ENCODE data around the gene ADCY2. TPM values are rescaled to one million over a fixed set of nuclear protein-coding genes. Genes with fewer than 3 reads are reported as not detected.

Gene ADCY2
- total RNA-seq, 1 experiment from 2014 or later = not detected

DNA sequence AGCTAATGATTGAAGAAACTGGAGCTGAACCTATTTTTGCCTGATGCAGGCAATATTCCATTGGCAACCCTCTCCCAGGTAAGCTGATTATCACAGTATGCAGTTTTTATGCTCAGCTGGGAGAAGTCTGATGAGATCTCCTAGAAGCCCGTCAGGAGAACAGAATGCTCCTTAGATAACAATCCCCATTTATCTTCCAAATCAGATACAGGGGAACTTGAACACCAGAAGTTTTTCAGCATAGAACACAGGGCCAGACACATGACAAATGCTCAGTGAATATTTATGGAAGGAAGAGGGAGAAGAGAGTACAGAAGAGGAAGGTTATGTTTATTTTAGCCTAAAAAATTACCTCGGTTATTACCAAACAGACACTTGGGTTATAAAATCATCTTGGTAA is 417.1 kb downstream of the ADCY2 start:
- no peaks in the 10 kb centered on the region for H3K9me3 ChIP-seq
- no peak overlapping the region for H3K4me3 ChIP-seq

DNA sequence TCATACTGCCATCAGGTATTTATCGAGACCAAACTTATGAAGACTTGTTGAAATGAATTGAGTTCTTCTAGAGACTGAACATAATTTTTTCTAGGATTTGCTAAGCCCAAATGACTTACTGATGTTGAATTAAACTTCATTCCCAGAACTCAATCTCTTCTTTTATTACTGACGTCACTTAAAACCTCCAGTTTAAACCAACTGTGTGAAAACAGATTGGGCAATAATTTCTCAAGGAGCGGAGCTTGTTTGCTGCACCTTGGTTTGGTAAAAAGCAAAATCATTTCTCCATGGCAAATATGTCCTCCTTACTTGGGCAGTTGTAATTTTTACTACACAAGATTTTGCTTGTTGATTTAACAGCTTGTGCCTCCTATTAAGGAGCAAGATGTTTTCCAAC is 417.6 kb downstream of the ADCY2 start:
- H3K9me3 ChIP-seq = no peaks in the 10 kb centered on the region
- no peak overlapping the region for H3K4me3 ChIP-seq
- no peaks in the 10 kb centered on the region for H3K36me3 ChIP-seq
- peaks cover 7% of the 10 kb centered on the region; the same call in 1 of the 2 replicates for H3K27me3 ChIP-seq
- DNase-seq = no peak

More for the DNA sequence above, 417.1 kb downstream of the ADCY2 start:
- Histone ChIP-seq H3K27me3 (peaks cover 7% of the 10 kb centered on the region; the same call in 1 of the 2 replicates), H3K36me3 (no peaks in the 10 kb centered on the region)
- DNase-seq = no peak

DNA sequence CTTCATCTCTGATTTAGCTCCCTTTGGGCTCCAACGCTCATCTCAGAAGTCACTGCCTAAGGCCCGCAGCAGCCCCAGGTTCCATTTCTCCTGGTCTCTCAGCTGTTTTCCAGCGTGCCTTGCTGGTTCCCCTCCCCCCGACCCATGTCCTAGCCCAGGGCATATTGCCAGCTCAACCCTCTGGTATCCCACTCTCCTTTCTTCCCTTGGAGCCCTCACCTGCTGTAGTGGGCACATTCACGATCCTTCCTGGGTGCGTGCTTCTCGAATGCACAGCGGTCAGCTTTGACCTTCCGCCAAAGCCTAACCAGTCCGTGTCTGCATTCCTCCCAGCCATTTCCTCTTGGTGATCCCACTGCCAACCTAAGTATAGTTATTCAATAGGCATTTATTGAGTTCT is 418.9 kb downstream of the ADCY2 start:
- no peaks in the 10 kb centered on the region for H3K36me3 ChIP-seq
- no peaks in the 10 kb centered on the region for H3K9me3 ChIP-seq
- peaks cover 13% of the 10 kb centered on the region; the same call in 1 of the 2 replicates for H3K27me3 ChIP-seq
- no peak overlapping the region for H3K4me3 ChIP-seq
- DNase-seq = no peak

DNA sequence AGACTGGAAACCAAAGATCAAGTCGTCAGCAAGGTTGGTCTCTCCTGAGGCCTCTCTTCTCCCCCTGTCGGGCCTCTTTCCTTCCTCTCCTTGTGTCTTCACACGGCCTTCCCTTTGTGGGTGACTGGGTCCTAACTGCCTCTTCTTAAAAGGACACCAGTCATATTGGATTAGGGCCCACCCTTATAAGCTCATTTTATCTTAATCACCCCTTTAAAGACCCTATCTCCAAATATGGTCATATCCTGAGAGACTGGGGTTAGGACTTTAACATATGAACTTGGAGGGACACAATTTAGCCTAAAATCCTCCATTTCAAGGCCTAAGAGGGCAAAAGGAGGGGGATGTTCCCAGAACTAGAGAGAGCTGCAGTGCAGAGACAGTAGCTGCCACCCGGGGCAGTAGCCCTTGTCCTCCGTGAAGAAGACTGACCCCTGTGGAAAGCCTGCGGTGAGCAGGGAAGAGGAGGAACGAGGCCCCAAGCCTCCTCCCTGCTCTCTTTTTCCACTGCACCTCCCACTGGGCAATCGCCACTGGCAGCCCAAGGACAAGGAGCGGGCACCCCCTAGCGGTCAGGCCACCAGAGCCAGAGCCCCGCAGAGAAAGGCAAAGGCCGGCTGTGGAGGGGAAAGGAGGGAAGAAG is 420.1 kb downstream of the ADCY2 start:
- Histone ChIP-seq H3K9me3 (no peaks in the 10 kb centered on the region), H3K36me3 (no peaks in the 10 kb centered on the region), H3K4me3 (no peak overlapping the region), H3K27me3 (peaks cover 10% of the 10 kb centered on the region; the same call in 1 of the 2 replicates)
- peak; percentile 71 for DNase-seq

DNA sequence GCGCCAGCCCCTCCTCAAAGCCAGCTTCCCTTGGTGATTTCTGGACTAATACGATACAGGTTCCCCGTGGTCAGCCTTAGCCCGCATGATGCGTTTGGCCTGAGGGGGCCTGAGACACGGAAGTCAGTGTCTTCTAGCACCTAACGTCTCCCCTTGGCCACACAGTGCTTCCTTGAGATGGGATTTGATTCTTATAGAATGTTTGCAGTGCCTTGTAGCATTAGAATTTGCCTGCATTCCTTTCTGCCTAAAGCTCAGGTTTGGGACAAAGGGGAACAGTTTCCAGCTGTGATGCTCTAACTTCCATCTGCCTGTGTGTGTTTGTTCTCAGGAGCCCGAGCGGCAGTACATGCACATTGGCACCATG is 420.6 kb downstream of the ADCY2 start:
- Histone ChIP-seq H3K9me3 (no peaks in the 10 kb centered on the region), H3K36me3 (no peaks in the 10 kb centered on the region), H3K27me3 (peaks cover 10% of the 10 kb centered on the region; the same call in 1 of the 2 replicates), H3K4me3 (no peak overlapping the region)
- DNase-seq = no peak

- no peak for DNase-seq
- H3K36me3 ChIP-seq = no peaks in the 10 kb centered on the region
These were observed 426.5 kb downstream of the ADCY2 start for GRCh38 chr5:7822449-7822848.

GRCh38 chr5:7823594-7823993 is 427.7 kb downstream of the ADCY2 start:
- Histone ChIP-seq H3K4me3 (no peak overlapping the region), H3K36me3 (no peaks in the 10 kb centered on the region), H3K9me3 (no peaks in the 10 kb centered on the region), H3K27me3 (peaks cover 9% of the 10 kb centered on the region; the same call in 1 of the 2 replicates)
- no peak for DNase-seq

More at GRCh38 chr5:7822449-7822848, 426.5 kb downstream of the ADCY2 start:
- no peaks in the 10 kb centered on the region for H3K9me3 ChIP-seq
- peaks cover 5% of the 10 kb centered on the region; the same call in 1 of the 2 replicates for H3K27me3 ChIP-seq
- no peak overlapping the region for H3K4me3 ChIP-seq

DNA sequence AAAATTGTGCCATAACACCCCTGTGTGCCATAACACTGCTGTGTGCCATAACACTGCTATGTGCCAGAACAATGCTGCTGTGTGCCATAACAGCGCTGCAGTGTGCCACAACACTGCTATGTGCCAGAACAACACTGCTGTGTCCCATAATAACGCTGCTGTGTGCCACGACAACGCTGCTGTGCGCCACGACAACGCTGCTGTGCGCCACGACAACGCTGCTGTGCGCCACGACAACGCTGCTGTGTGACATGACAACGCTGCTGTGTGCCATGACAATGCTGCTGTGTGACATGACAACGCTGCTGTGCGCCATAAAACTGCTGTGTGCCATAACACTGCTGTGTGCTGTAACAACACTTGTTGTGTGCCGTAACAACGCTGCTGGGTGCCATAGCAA is 429.1 kb downstream of the ADCY2 start:
- H3K36me3 ChIP-seq = no peaks in the 10 kb centered on the region

GRCh38 chr5:7825630-7826029 is 429.7 kb downstream of the ADCY2 start:
- Histone ChIP-seq H3K36me3 (no peaks in the 10 kb centered on the region), H3K27me3 (peaks cover 4% of the 10 kb centered on the region; the same call in 1 of the 2 replicates), H3K9me3 (no peaks in the 10 kb centered on the region), H3K4me3 (no peak overlapping the region)
- DNase-seq = no peak

More for the DNA sequence above, 429.1 kb downstream of the ADCY2 start:
- Histone ChIP-seq H3K27me3 (peaks cover 4% of the 10 kb centered on the region; the same call in 1 of the 2 replicates), H3K9me3 (no peaks in the 10 kb centered on the region), H3K4me3 (no peak overlapping the region)
- no peak for DNase-seq

- H3K27me3 ChIP-seq = peaks cover 4% of the 10 kb centered on the region; the same call in 1 of the 2 replicates
- H3K36me3 ChIP-seq = no peaks in the 10 kb centered on the region
- H3K4me3 ChIP-seq = no peak overlapping the region
- DNase-seq = no peak
- H3K9me3 ChIP-seq = no peaks in the 10 kb centered on the region
These were observed 431.7 kb downstream of the ADCY2 start for GRCh38 chr5:7827610-7828009.

- Histone ChIP-seq H3K9me3 (no peaks in the 10 kb centered on the region), H3K36me3 (no peaks in the 10 kb centered on the region), H3K4me3 (no peak overlapping the region), H3K27me3 (peaks cover 4% of the 10 kb centered on the region; the same call in 1 of the 2 replicates)
- DNase-seq = no peak
These were observed 432.3 kb downstream of the ADCY2 start for GRCh38 chr5:7828269-7828668.

DNA sequence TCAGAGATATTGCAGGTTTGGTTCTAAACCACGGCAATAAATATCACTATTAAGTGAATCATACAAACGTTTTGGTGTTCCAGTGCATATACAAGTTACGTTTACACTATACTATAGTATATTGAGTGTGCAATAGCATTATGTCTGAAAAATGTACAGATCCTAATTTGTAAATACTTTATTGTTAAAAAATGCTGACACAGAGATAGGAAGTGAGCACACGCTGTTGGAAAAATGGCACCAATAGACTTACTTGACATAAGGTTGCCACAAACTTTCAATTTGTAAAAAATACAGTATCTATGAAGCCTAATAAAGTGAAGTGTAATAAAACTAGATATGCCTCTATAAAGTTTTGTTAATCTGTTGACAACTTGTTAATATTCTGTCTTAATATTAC is 439.0 kb downstream of the ADCY2 start:
- no peaks in the 10 kb centered on the region for H3K36me3 ChIP-seq
- no peak overlapping the region for H3K4me3 ChIP-seq
- no peak for DNase-seq
- no peaks in the 10 kb centered on the region for H3K9me3 ChIP-seq
- no peaks in the 10 kb centered on the region; the same call in 1 of the 2 replicates for H3K27me3 ChIP-seq

GRCh38 chr5:7837403-7837802 is 441.5 kb downstream of the ADCY2 start:
- Histone ChIP-seq H3K9me3 (no peaks in the 10 kb centered on the region), H3K4me3 (no peak overlapping the region), H3K36me3 (no peaks in the 10 kb centered on the region), H3K27me3 (no peaks in the 10 kb centered on the region; the same call in 1 of the 2 replicates)
- no peak for DNase-seq

- Histone ChIP-seq H3K27me3 (peaks cover 9% of the 10 kb centered on the region), H3K9me3 (no peaks in the 10 kb centered on the region), H3K4me3 (no peak overlapping the region), H3K36me3 (no peaks in the 10 kb centered on the region)
- no peak for DNase-seq
These were observed 446.6 kb downstream of the ADCY2 start for GRCh38 chr5:7842531-7842930.

DNA sequence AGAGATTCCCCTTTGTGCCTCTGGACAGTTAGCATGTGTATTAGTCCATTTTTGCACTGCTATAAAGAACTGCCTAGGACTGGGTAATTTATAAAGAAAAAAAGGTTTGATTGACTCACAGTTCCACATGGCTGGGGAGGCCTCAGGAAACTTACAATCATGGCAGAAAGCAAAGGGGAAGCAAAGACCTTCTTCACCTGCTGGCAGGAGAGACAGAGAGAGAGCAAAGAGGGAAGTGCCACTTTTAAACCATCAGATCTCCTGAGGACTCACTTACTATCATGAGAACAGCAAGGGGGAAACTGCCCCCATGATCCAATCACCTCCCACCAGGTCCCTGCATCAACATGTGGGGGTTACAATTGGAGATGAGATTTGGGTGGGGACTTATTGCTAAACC is 449.0 kb downstream of the ADCY2 start:
- DNase-seq = no peak
- Histone ChIP-seq H3K4me3 (no peak overlapping the region), H3K9me3 (no peaks in the 10 kb centered on the region), H3K36me3 (no peaks in the 10 kb centered on the region), H3K27me3 (peaks cover 9% of the 10 kb centered on the region)

DNA sequence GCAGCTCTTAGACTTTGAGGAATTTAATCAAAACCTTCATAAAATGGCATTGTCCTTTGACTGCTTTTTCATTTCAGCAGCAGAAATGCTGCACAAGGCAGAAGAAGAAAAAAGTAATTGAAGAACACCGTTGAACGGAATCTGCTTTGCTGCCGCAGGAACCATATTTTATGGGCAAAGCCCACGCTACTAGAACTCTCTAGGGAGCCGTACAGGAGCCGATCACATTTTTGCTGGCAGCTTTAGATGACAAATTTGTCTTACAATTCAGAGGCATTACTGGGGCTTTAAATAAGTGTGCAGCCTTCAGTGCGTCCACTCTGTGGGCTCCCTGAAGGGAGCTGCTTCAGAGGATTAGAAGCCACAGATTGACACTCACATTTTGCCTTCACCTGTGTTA is 449.6 kb downstream of the ADCY2 start:
- H3K27me3 ChIP-seq = peaks cover 9% of the 10 kb centered on the region
- no peaks in the 10 kb centered on the region for H3K9me3 ChIP-seq
- DNase-seq = no peak
- H3K36me3 ChIP-seq = no peaks in the 10 kb centered on the region
- no peak overlapping the region for H3K4me3 ChIP-seq

DNA sequence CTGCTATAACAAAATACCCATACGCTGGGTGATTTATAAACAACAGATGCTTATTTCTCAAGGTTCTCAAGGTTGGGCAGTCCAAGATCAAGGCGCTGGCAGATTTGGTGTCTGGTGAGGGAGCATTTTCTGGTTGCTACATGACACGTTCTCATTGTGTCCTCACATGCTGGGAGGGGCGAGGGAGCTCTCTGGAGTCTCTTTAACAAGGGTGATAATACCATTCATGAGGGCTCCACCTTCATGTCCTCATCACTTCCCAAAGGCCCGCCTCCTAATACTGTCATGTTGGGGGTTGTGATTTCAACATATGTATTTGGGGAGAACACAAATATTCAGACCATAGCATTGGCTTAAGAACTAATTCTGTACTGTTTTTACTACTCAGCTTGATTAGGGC is 450.4 kb downstream of the ADCY2 start:
- no peaks in the 10 kb centered on the region for H3K36me3 ChIP-seq

DNA sequence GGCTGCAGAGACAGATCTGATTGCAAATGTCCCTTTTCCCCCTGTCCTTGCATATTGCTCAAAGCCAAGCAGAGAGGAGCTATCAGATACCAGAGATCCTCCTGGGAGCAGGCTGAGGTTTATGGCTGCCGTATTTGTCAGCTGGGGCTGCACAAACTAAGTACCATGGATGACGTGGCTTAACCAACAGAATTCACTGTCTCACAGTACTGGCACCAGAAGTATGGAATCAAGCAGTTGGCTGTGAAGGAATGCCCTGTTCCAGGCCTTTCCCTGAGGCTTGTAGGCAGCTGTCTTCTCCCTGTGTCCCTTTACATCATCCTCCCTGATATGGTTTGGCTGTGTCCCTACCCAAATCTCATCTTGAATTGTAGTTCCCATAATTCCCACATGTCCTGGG is 452.4 kb downstream of the ADCY2 start:
- Histone ChIP-seq H3K36me3 (no peaks in the 10 kb centered on the region), H3K4me3 (no peak overlapping the region), H3K9me3 (no peaks in the 10 kb centered on the region), H3K27me3 (peaks cover 4% of the 10 kb centered on the region; the same call in 1 of the 2 replicates)
- no peak for DNase-seq

More for the DNA sequence above, 450.4 kb downstream of the ADCY2 start:
- no peak overlapping the region for H3K4me3 ChIP-seq
- no peaks in the 10 kb centered on the region for H3K9me3 ChIP-seq
- no peak for DNase-seq
- peaks cover 9% of the 10 kb centered on the region; the same call in 1 of the 2 replicates for H3K27me3 ChIP-seq
